Neuronal stem cell (in vitro differentiated cells): ENCODE measurements around the gene TMEM186.

ENCODE experiments used
- DNase-seq: peaks from one replicate; pipeline ENCODE4 v3.0.0-alpha.2; 2013; ENCODE audit warnings: low spot score
- H2AFZ ChIP-seq: one replicate; pipeline ENCODE4 v1.6.1; 2013; ENCODE audit warnings: mild to moderate bottlenecking, low read length, inconsistent platforms
- H2AK5ac ChIP-seq: 2 replicates; pipeline ENCODE4 v1.6.1; 2013; ENCODE audit warnings: low read depth, mild to moderate bottlenecking, inconsistent platforms, low read length, moderate library complexity, mixed read lengths
- H2BK120ac ChIP-seq: 2 replicates; pipeline ENCODE4 v1.6.1; 2013; ENCODE audit warnings: low read depth, mild to moderate bottlenecking, inconsistent platforms, low read length, moderate library complexity, mixed read lengths
- H2BK12ac ChIP-seq: one replicate; pipeline ENCODE4 v1.6.1; 2013; ENCODE audit warnings: low read length, inconsistent platforms
- H2BK15ac ChIP-seq: 2 replicates; pipeline ENCODE4 v1.6.1; 2013; ENCODE audit warnings: mild to moderate bottlenecking, low read length, inconsistent platforms, mixed read lengths
- H2BK5ac ChIP-seq: one replicate; pipeline ENCODE4 v1.6.1; 2013; ENCODE audit warnings: inconsistent platforms, mild to moderate bottlenecking, low read length, moderate library complexity
- H3K14ac ChIP-seq: one replicate; pipeline ENCODE4 v1.6.1; 2013; ENCODE audit warnings: low read length, inconsistent platforms
- H3K18ac ChIP-seq: 2 replicates; pipeline ENCODE4 v1.6.1; 2013; ENCODE audit warnings: low read length, inconsistent platforms
- H3K23ac ChIP-seq: 2 replicates; pipeline ENCODE4 v1.6.1; 2013; ENCODE audit warnings: low read depth, mild to moderate bottlenecking, mixed read lengths, low read length, inconsistent platforms; ENCODE audit not compliant: poor library complexity
- H3K27ac ChIP-seq: replicated peaks from 3 replicates; pipeline ENCODE4 v1.5.1; 2013; ENCODE audit warnings: low read length, inconsistent platforms
- H3K27me3 ChIP-seq, 3 experiments: 2 replicates each; pipeline ENCODE4 v1.6.1; 2013; ENCODE audit warnings: low read length in 3 of 3, mild to moderate bottlenecking in 2 of 3, inconsistent platforms in 1 of 3, low read depth in 1 of 3, mixed read lengths in 1 of 3, moderate library complexity in 1 of 3; ENCODE audit not compliant: control insufficient read depth in 3 of 3, insufficient read depth in 3 of 3
- H3K36me3 ChIP-seq, 2 donors: replicated peaks in 1 of 2; 2 replicates each; pipeline ENCODE4 v1.6.1; 2013; ENCODE audit warnings: low read length in 2 of 2; ENCODE audit not compliant: control insufficient read depth in 2 of 2, insufficient read depth in 2 of 2
- H3K4ac ChIP-seq: 2 replicates; pipeline ENCODE4 v1.6.1; 2013; ENCODE audit warnings: inconsistent platforms, mild to moderate bottlenecking, low read length, moderate library complexity
- H3K4me1 ChIP-seq, 2 donors: 1 replicate in 1 of 2; 2 replicates in 1 of 2; pipeline ENCODE4 v1.6.1; 2013; ENCODE audit warnings: low read length in 2 of 2, low read depth in 1 of 2; ENCODE audit not compliant: control insufficient read depth in 2 of 2, insufficient read depth in 1 of 2
- H3K4me2 ChIP-seq: one replicate; pipeline ENCODE4 v1.6.1; 2013; ENCODE audit warnings: mild to moderate bottlenecking, low read length, inconsistent platforms; ENCODE audit not compliant: insufficient read depth, poor library complexity, severe bottlenecking
- H3K4me3 ChIP-seq, 2 donors: 2 replicates each; pipeline ENCODE4 v1.5.1; 2013; ENCODE audit warnings: low read length in 2 of 2, mild to moderate bottlenecking in 2 of 2, inconsistent platforms in 1 of 2, moderate library complexity in 1 of 2
- H3K79me1 ChIP-seq: one replicate; pipeline ENCODE4 v1.6.1; 2013; ENCODE audit warnings: low read depth, mild to moderate bottlenecking, inconsistent platforms, low read length, moderate library complexity
- H3K9ac ChIP-seq: one replicate; pipeline ENCODE4 v1.6.1; 2013; ENCODE audit warnings: mild to moderate bottlenecking, low read depth, low read length, inconsistent platforms; ENCODE audit not compliant: poor library complexity
- H3K9me3 ChIP-seq, 2 donors: replicated peaks in 1 of 2; 2 replicates each; pipeline versions ENCODE3 to v1.6.1; 2013; ENCODE audit warnings: low read length in 2 of 2, mild to moderate bottlenecking in 2 of 2, inconsistent platforms in 1 of 2, low read depth in 1 of 2, mixed read lengths in 1 of 2, moderate library complexity in 1 of 2; ENCODE audit not compliant: control insufficient read depth in 2 of 2, insufficient read depth in 1 of 2
- H4K8ac ChIP-seq: one replicate; pipeline ENCODE4 v1.6.1; 2013; ENCODE audit warnings: low read depth, mild to moderate bottlenecking, inconsistent platforms, low read length, moderate library complexity
- H4K91ac ChIP-seq: one replicate; pipeline ENCODE4 v1.6.1; 2013; ENCODE audit warnings: low read length, low read depth, mild to moderate bottlenecking, inconsistent platforms; ENCODE audit not compliant: poor library complexity
- WGBS, 2 donors: extraction: QIAGEN DNeasy Blood & Tissue Kit; methylation state at CpG; one replicate each; pipeline ENCODE4 v1.1.7; 2013; ENCODE audit warnings: missing lambda C conversion rate in 2 of 2, mixed read lengths in 1 of 2; ENCODE audit not compliant: insufficient read length in 2 of 2, insufficient replicate concordance in 1 of 2; ENCODE audit errors: extremely low coverage in 2 of 2; 5-methylcytosine and 5-hydroxymethylcytosine counted together

TMEM186 gene

DNA sequence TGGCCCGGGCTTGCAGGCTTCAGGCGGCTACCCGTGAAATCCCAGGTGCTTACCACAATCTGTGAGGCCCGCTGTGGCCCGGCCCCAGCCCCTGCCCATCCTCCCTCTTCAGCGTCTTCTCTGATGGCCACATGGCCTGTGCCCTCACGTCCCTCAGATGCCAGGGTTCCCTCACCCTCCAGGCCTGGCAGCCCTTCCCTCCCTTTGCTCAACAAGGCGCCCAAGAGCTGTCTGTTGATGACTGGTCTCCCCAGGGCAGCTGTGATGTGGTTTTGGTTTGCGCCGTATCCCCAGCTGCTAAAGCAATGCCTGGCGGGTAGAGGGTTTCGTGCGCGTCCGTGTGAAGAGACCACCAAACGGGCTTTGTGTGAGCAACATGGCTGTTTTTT is 35.3 kb upstream of the TMEM186 start:
- no peak overlapping the region for H2BK15ac ChIP-seq
- peak overlapping the region; percentile 35 for H2BK120ac ChIP-seq
- no peaks in the 10 kb centered on the region for H3K9me3 ChIP-seq
- H3K4me1 ChIP-seq: peaks cover 12 to 14% of the 10 kb centered on the region in 2 donors
- H3K27me3 ChIP-seq: no peaks in the 10 kb centered on the region
- H3K23ac ChIP-seq: peak overlapping the region; percentile 70
- no CpG with 5 or more reads among the region's 16 CpGs for WGBS, 2 donors
- H3K36me3 ChIP-seq: peaks cover 2 to 22% of the 10 kb centered on the region in 2 donors
- peak overlapping the region; percentile 75 for H2AFZ ChIP-seq
- no peaks in the 10 kb centered on the region for H3K79me1 ChIP-seq
- H4K91ac ChIP-seq: peak overlapping the region; percentile 5
- DNase-seq: no peak
- no peak overlapping the region for H3K9ac ChIP-seq
- H4K8ac ChIP-seq: no peak overlapping the region
- no peak overlapping the region for H3K4me3 ChIP-seq
- peak overlapping the region; percentile 99 for H2AK5ac ChIP-seq
- H3K14ac ChIP-seq: no peak overlapping the region
- H3K18ac ChIP-seq: peak overlapping the region; percentile 89
- H3K4me2 ChIP-seq: no peak overlapping the region
- H3K27ac ChIP-seq: peak overlapping the region; percentile 74
- H2BK5ac ChIP-seq: no peak overlapping the region
- H3K4ac ChIP-seq: no peak overlapping the region
- no peak overlapping the region for H2BK12ac ChIP-seq

GRCh38 chr16:8831871-8832716 is 34.7 kb upstream of the TMEM186 start:
- Histone ChIP-seq H2AFZ (peak overlapping the region; percentile 75), H3K23ac (peak overlapping the region; percentile 70), H3K9ac (no peak overlapping the region), H2BK5ac (no peak overlapping the region), H3K4me1 (peaks cover 12 to 14% of the 10 kb centered on the region in 2 donors), H4K8ac (no peak overlapping the region), H3K79me1 (no peaks in the 10 kb centered on the region), H3K36me3 (peaks cover 2 to 22% of the 10 kb centered on the region in 2 donors), H2BK12ac (no peak overlapping the region), H3K27me3 (no peaks in the 10 kb centered on the region), H3K14ac (no peak overlapping the region), H3K4ac (no peak overlapping the region), H3K9me3 (no peaks in the 10 kb centered on the region), H3K4me3 (no peak overlapping the region), H2AK5ac (peak overlapping the region; percentile 99), H2BK15ac (no peak overlapping the region), H3K4me2 (peak overlapping the region; percentile 11), H3K27ac (peak overlapping the region; percentile 74), H2BK120ac (no peak overlapping the region), H3K18ac (peak overlapping the region; percentile 89), H4K91ac (no peak overlapping the region)
- DNase-seq: peak; percentile 32
- WGBS, 2 donors: no CpG with 5 or more reads among the region's 18 CpGs

DNA sequence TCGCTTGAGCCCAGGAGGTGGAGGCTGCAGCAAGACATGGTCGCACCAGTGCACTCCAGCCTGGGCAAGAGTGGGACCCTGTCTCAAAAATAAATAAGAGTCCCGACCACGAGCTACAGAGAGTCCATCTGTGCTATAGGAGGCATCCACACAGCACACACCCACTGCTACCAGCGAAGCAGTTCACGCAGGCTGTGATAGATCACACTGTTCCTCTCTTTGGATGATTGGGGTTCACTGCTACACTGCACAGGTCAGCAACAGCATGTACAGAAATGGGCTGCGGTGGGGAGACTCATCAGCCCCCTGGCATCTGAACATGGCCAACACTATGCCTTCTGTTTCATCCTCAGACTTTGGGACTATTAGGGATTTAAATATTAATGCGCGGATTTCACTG is 34.0 kb upstream of the TMEM186 start:
- Histone ChIP-seq H3K4me2 (peak overlapping the region; percentile 11), H3K4me1 (peaks cover 12 to 14% of the 10 kb centered on the region in 2 donors), H2AK5ac (peak overlapping the region; percentile 38), H2AFZ (peak overlapping the region; percentile 75), H3K18ac (no peak overlapping the region), H3K36me3 (peaks cover 2 to 28% of the 10 kb centered on the region in 2 donors), H2BK5ac (no peak overlapping the region), H3K27ac (peak overlapping the region; percentile 74), H3K79me1 (no peaks in the 10 kb centered on the region), H4K91ac (no peak overlapping the region), H3K27me3 (no peaks in the 10 kb centered on the region), H2BK120ac (no peak overlapping the region), H3K4me3 (no peak overlapping the region), H3K23ac (no peak overlapping the region), H3K14ac (no peak overlapping the region), H3K9ac (no peak overlapping the region), H2BK12ac (no peak overlapping the region), H4K8ac (no peak overlapping the region), H3K9me3 (peaks cover 0 to under 1% of the 10 kb centered on the region in 2 donors), H3K4ac (no peak overlapping the region), H2BK15ac (no peak overlapping the region)
- no CpG with 5 or more reads among the region's 9 CpGs for WGBS, 2 donors
- no peak for DNase-seq

- H3K14ac ChIP-seq: no peak overlapping the region
- no peak overlapping the region for H3K18ac ChIP-seq
- no peaks in the 10 kb centered on the region for H3K79me1 ChIP-seq
- H2BK120ac ChIP-seq: no peak overlapping the region
- no peak overlapping the region for H3K27ac ChIP-seq
- no peak overlapping the region for H3K4ac ChIP-seq
- no peak overlapping the region for H2BK15ac ChIP-seq
- H3K4me3 ChIP-seq: no peak overlapping the region
- no peak overlapping the region for H4K91ac ChIP-seq
- H3K23ac ChIP-seq: no peak overlapping the region
- H3K4me2 ChIP-seq: no peak overlapping the region
- peaks cover 2 to 48% of the 10 kb centered on the region in 2 donors for H3K36me3 ChIP-seq
- no peak overlapping the region for H4K8ac ChIP-seq
- H2BK5ac ChIP-seq: no peak overlapping the region
- no peak overlapping the region for H2BK12ac ChIP-seq
- DNase-seq: no peak
- H3K9me3 ChIP-seq: peaks cover 0 to 13% of the 10 kb centered on the region in 2 donors
- peaks cover 12% of the 10 kb centered on the region in 2 donors for H3K4me1 ChIP-seq
- no peak overlapping the region for H3K9ac ChIP-seq
- no peak overlapping the region for H2AK5ac ChIP-seq
- H2AFZ ChIP-seq: no peak overlapping the region
- no peaks in the 10 kb centered on the region for H3K27me3 ChIP-seq
- no CpG with 5 or more reads among the region's 8 CpGs for WGBS, 2 donors
Observed at GRCh38 chr16:8828541-8829165, 31.2 kb upstream of the TMEM186 start.
